Spleen (tissue), 11 donors: ENCODE measurements around the gene SNCB. TPM values are rescaled to one million over a fixed set of nuclear protein-coding genes. Genes with fewer than 3 reads are reported as not detected.

ENCODE experiments used
- DNase-seq: peaks from one replicate; pipeline ENCODE4 v3.0.0-alpha.2; 2020
- H3K27ac ChIP-seq, 8 donors: fragments of 200-600 bp; sonication (generic) in 7 of 8; 1 replicate in 4 of 8; 2 replicates in 4 of 8; pipeline versions ENCODE4 v1.5.0 to v1.8.0; 2016 to 2021; ENCODE audit warnings: inconsistent platforms in 4 of 8, mild to moderate bottlenecking in 4 of 8, moderate library complexity in 1 of 8
- H3K27me3 ChIP-seq, 7 donors: fragments of 200-600 bp; sonication (generic) in 6 of 7; replicated peaks in 1 of 7; 1 replicate in 4 of 7; 2 replicates in 3 of 7; pipeline versions ENCODE4 v1.5.0 to v1.8.0; 2016 to 2021; ENCODE audit warnings: inconsistent platforms in 3 of 7, mild to moderate bottlenecking in 1 of 7
- H3K36me3 ChIP-seq, 6 donors: fragments of 200-600 bp; sonication (generic) in 5 of 6; 1 replicate in 4 of 6; 2 replicates in 2 of 6; pipeline versions ENCODE4 v1.5.0 to v1.8.0; 2016 to 2021; ENCODE audit warnings: inconsistent platforms in 2 of 6
- H3K4me1 ChIP-seq, 6 donors: fragments of 200-600 bp; sonication (generic) in 5 of 6; 1 replicate in 3 of 6; 2 replicates in 3 of 6; pipeline versions ENCODE4 v1.5.0 to v1.8.0; 2016 to 2021; ENCODE audit warnings: inconsistent platforms in 3 of 6
- H3K4me3 ChIP-seq, 8 donors: fragments of 200-600 bp; sonication (generic) in 7 of 8; 1 replicate in 4 of 8; 2 replicates in 4 of 8; pipeline versions ENCODE4 v1.5.0 to v1.8.0; 2016 to 2021; ENCODE audit warnings: inconsistent platforms in 4 of 8, mild to moderate bottlenecking in 4 of 8, moderate library complexity in 2 of 8
- H3K9me3 ChIP-seq, 8 donors: fragments of 200-600 bp; sonication (generic) in 7 of 8; 1 replicate in 4 of 8; 2 replicates in 4 of 8; pipeline versions ENCODE4 v1.5.0 to v1.8.0; 2016 to 2021; ENCODE audit warnings: inconsistent platforms in 4 of 8
- POLR2A ChIP-seq, 3 donors: fragments of 450-650 bp; IDR thresholded peaks; one replicate each; pipeline ENCODE4 v1.5.1; 2017; ENCODE audit warnings: antibody characterized with exemption in 3 of 3, mild to moderate bottlenecking in 1 of 3
- POLR2AphosphoS5 ChIP-seq, 3 donors: sonication (generic); formaldehyde crosslinking; IDR thresholded peaks; one replicate each; pipeline ENCODE4 v1.5.1; 2017; ENCODE audit warnings: antibody characterized with exemption in 3 of 3
- WGBS, 5 donors: extraction: QIAGEN DNeasy Blood & Tissue Kit in 3 of 5; methylation state at CpG; one replicate each; pipeline versions ENCODE4 v1.1.5 to v1.1.7; 2013 to 2018; 5-methylcytosine and 5-hydroxymethylcytosine counted together
- intact Hi-C: fragments of 100-400 bp; cut with DNase I; formaldehyde crosslinking; loops from one replicate; pipeline ENCODE4 v1.15.0; 2023; ENCODE audit warnings: low total_unique reads
- polyA plus RNA-seq, 3 donors: library from polyadenylated mRNA; stranded (reverse); fragments of 200-250 nt; gene quantifications; one replicate each; pipeline ENCODE4 v1.2.1, GENCODE V29; 2013
- total RNA-seq, 7 donors: library from RNA; depleted of rRNA in 3 of 7; stranded (reverse); fragments of >200 nt in 3 of 7; fragmentation: NEBNext Ultra II Directional in 4 of 7; extraction: Animal tissue kit (Norgen Biotek cat#: 25700) in 4 of 7; gene quantifications; one replicate each; pipeline versions ENCODE4 v1.1.0 to v1.2.1, GENCODE V29; 2016 to 2021
- TF ChIP-seq, protein P1 (sequence below), 11 experiments: fragments of 200-600 bp in 7 of 11; fragments of 450-650 bp in 4 of 11; sonication (generic) in 4 of 11; IDR thresholded peaks in 8 of 11; conservative IDR thresholded peaks in 3 of 11; 1 replicate in 7 of 11; 2 replicates in 4 of 11; pipeline versions ENCODE4 v1.4.0 to v1.8.0; 2016 to 2021; ENCODE audit warnings: antibody characterized with exemption in 11 of 11, inconsistent platforms in 4 of 11, mild to moderate bottlenecking in 1 of 11
- donor health status: healthy with polysubstance abuse.
- donor health status: DM: no; HTN: no; CAD: no; lungs with moderate emphysema.
- donor health status: DM: no; HTN: no; CAD: no.
- donor health status: Bipolar disorder and iron deficiency.
- donor health status: healthy.
- donor health status: DM: no; HTN: no; CAD: no.
- donor health status: DM: yes; HTN: yes; CAD: no.

Gene SNCB
- total and polyA plus RNA-seq, 10 donors = 0.19 to 0.41 (median 0.33) TPM; not detected in 7

DNA sequence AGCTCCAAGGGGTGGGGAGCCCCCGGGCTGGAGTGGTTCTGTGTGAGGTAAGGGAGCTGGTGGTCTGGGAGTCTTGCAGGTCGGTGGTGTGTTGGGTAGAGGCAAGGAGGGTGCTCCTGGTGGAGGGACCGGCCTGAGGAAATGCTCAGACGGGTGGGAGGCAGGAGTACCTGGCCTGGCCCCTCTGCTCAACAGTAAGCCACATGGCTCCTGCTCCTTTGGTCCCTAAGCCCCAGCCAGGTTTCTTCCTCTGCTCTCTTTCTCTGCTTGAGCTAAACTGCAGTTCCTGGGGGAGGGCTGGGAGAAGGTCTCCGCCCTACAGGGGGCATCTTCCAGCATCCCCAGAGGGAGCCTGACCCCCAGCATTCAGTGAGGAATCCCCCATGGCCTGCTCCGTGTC, 34.1 kb upstream of the SNCB start:
- peaks cover 0 to 50% (median 10%) of the 10 kb centered on the region in 7 donors for H3K27me3 ChIP-seq
- no peak overlapping the region for H3K4me3 ChIP-seq
- intact Hi-C loops = loop anchor here (5.0 kb wide), 1 partner anchor 293 kb away; no protein-coding TSS in a partner anchor
- H3K36me3 ChIP-seq = no peaks in the 10 kb centered on the region
- no peaks in the 10 kb centered on the region for H3K9me3 ChIP-seq
- no peak for DNase-seq
- H3K4me1 ChIP-seq = peaks cover 0 to 16% (median 12%) of the 10 kb centered on the region in 6 donors
- 18 to 43% (median 34%) methylated on average over 5 to 6 of the region's 6 CpGs for WGBS, 5 donors
- TF ChIP-seq POLR2A (IDR thresholded peaks at IDR 0.05) = no peak
- no peak for TF ChIP-seq POLR2AphosphoS5 (IDR thresholded peaks at IDR 0.05)
- TF ChIP-seq, protein P1, sequence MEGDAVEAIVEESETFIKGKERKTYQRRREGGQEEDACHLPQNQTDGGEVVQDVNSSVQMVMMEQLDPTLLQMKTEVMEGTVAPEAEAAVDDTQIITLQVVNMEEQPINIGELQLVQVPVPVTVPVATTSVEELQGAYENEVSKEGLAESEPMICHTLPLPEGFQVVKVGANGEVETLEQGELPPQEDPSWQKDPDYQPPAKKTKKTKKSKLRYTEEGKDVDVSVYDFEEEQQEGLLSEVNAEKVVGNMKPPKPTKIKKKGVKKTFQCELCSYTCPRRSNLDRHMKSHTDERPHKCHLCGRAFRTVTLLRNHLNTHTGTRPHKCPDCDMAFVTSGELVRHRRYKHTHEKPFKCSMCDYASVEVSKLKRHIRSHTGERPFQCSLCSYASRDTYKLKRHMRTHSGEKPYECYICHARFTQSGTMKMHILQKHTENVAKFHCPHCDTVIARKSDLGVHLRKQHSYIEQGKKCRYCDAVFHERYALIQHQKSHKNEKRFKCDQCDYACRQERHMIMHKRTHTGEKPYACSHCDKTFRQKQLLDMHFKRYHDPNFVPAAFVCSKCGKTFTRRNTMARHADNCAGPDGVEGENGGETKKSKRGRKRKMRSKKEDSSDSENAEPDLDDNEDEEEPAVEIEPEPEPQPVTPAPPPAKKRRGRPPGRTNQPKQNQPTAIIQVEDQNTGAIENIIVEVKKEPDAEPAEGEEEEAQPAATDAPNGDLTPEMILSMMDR (IDR thresholded peaks at IDR 0.05 in 8 of 11, conservative IDR thresholded peaks at IDR 0.05 in 3 of 11) = no peak
- H3K27ac ChIP-seq = no peak overlapping the region

DNA sequence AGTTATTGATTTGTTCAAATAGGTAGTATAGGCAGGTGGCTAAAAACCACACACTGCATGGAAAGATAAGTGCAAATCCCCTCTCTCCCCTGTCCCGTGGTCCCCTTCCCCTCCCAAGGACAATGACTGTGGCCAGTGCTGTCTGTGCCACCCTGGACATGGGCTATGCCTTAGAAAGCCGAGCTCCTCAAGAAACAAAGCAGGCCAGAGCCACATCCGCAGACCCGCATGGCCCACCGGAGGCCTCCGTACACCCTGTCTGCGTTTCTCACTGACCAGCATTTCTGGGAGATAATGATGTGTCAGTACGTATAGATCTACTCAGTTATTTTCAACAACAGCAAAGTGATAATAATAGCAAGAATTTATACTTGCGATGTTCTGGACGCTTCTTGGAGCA, 33.2 kb upstream of the SNCB start:
- Histone ChIP-seq H3K27ac (no peak overlapping the region), H3K36me3 (no peaks in the 10 kb centered on the region), H3K4me3 (no peak overlapping the region), H3K9me3 (no peaks in the 10 kb centered on the region), H3K4me1 (peaks cover 3 to 25% (median 21%) of the 10 kb centered on the region in 6 donors), H3K27me3 (peaks cover 0 to 45% (median 10%) of the 10 kb centered on the region in 7 donors)
- 87 to 95% (median 88%) methylated on average over 10 of the region's 10 CpGs for WGBS, 5 donors
- intact Hi-C loops = loop anchor here (5.0 kb wide), 1 partner anchor 294 kb away; no protein-coding TSS in a partner anchor
- TF ChIP-seq POLR2A (IDR thresholded peaks at IDR 0.05) (no peak), POLR2AphosphoS5 (IDR thresholded peaks at IDR 0.05) (no peak)
- TF ChIP-seq, protein P1 (IDR thresholded peaks at IDR 0.05 in 8 of 11, conservative IDR thresholded peaks at IDR 0.05 in 3 of 11) = no peak
- DNase-seq = no peak

DNA sequence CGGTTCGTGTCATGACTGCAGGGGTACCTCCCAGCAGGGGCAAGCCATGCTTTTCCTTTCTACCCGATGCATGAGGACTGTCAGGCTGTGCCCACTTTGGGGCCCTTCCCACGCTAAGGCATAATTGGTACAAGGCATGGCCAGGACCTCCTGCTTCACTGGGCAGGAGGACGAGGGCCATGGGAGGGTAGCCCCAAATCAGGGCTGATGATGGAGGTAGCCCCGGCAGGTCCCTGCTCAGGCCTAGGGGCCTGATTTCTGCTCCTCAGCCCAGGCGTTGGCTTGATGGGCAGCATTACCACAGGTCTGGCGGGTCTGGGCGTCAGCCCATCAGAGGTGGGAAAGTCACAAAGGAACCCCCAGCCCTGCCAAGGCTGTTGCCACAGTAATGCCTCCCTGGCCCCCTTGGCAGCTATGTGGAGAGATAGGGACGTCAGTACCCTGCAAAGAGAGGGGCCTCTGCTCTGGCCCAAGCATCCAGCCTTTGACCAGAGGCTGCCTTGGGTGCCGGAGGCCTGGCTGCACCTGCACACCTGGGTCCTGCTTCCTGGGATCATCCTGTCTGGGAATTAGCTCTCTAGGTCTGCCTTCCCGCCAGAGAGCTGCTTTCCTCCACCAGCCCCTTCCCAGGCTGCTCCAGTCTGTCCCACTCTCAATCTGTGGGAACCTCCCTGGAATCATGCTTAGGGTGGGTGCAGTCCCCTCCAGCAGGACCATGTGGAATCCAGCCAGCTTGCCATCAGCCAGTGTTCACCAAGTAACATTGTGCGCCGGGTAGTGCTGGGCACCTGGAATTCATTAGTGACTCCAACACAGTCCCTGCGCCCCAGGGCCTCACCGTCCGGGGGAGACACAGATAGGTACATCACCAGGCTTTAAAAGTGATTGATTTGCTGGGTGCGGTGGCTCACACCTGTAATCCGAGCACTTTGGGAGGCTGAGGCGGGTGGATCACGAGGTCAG, 32.3 kb upstream of the SNCB start:
- Histone ChIP-seq H3K4me3 (no peak overlapping the region), H3K9me3 (no peaks in the 10 kb centered on the region), H3K4me1 (peaks cover 12 to 35% (median 30%) of the 10 kb centered on the region in 6 donors), H3K27me3 (peaks cover 0 to 36% (median 10%) of the 10 kb centered on the region in 7 donors), H3K36me3 (peaks cover 0 to 1% (median 0%) of the 10 kb centered on the region in 6 donors), H3K27ac (no peak overlapping the region)
- TF ChIP-seq POLR2A (IDR thresholded peaks at IDR 0.05) (no peak), POLR2AphosphoS5 (IDR thresholded peaks at IDR 0.05) (no peak)
- TF ChIP-seq, protein P1 (IDR thresholded peaks at IDR 0.05 in 8 of 11, conservative IDR thresholded peaks at IDR 0.05 in 3 of 11) = no peak
- no peak for DNase-seq
- WGBS, 5 donors = 85 to 90% (median 89%) methylated on average over 19 to 21 of the region's 21 CpGs
- intact Hi-C loops = loop anchor here (5.0 kb wide), 1 partner anchor 295 kb away; no protein-coding TSS in a partner anchor

DNA sequence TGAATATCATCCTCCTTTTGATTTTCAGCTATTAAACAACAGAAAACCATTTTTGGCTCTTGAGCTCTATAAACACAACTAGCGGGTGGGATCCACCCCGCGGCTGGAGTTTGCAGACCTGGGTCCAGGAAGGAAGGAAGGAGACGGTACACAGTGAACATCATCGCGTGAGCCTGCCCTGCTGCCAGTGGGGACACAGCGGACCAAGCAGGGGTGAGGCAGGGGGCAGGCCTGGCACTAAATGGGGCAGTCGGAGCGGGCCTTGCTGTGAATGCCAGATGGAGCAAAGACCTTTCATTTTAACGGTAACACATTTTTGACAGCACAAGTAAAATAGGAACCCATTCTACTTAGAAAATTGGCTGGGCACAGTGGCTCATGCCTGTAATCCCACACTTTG, 31.3 kb upstream of the SNCB start:
- Histone ChIP-seq H3K4me1 (peaks cover 12 to 38% (median 32%) of the 10 kb centered on the region in 6 donors), H3K27me3 (peaks cover 0 to 36% (median 10%) of the 10 kb centered on the region in 7 donors), H3K4me3 (no peak overlapping the region), H3K27ac (no peak overlapping the region), H3K9me3 (no peaks in the 10 kb centered on the region), H3K36me3 (peaks cover 0 to 11% (median 6%) of the 10 kb centered on the region in 6 donors)
- intact Hi-C loops = loop anchor here (5.0 kb wide), 1 partner anchor 296 kb away; no protein-coding TSS in a partner anchor
- DNase-seq = no peak
- WGBS, 5 donors = 70 to 79% (median 78%) methylated on average over 10 of the region's 10 CpGs
- TF ChIP-seq POLR2A (IDR thresholded peaks at IDR 0.05) (no peak), POLR2AphosphoS5 (IDR thresholded peaks at IDR 0.05) (no peak)
- TF ChIP-seq, protein P1 (IDR thresholded peaks at IDR 0.05 in 8 of 11, conservative IDR thresholded peaks at IDR 0.05 in 3 of 11) = no peak
